NCI-H1092 (cell line): ENCODE results near the gene DOK1.

Source experiments
- DNase-seq: peaks from one replicate; lab custom pipeline; 2025; lab: John Stamatoyannopoulos, UW

Gene DOK1

DNA sequence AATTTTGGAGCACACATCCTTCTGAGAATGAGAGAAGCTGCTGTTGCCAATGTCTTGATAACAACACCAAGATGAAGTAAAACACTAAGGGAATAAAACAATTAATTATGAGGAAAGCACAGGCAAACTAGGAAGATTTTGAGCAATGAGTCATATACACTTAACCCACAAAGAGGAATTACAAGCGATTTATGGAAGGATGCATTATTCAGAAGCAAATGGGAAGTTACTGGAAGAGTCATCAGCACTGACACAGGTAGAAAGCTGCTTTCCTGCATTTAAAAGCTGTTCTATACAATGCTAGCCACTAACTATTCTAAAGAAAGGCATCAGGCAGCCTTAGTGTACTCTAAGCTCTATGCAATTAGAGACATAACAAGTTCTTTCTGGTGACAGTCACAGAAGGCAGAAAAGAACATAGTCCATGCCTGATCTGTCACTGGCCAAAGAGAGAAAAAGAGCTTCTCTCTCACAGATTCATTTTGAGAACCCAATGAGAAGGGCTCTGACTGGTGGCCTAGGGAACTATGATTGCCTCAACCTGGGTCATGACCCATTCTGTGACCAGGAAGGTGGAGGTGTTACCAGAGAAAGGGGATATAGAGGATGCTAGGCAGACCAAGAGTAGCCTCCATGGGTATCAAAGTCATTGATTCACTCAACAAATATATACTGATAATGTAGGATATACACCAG, 48.2 kb downstream of the DOK1 start:
- DNase-seq = no peak

DNA sequence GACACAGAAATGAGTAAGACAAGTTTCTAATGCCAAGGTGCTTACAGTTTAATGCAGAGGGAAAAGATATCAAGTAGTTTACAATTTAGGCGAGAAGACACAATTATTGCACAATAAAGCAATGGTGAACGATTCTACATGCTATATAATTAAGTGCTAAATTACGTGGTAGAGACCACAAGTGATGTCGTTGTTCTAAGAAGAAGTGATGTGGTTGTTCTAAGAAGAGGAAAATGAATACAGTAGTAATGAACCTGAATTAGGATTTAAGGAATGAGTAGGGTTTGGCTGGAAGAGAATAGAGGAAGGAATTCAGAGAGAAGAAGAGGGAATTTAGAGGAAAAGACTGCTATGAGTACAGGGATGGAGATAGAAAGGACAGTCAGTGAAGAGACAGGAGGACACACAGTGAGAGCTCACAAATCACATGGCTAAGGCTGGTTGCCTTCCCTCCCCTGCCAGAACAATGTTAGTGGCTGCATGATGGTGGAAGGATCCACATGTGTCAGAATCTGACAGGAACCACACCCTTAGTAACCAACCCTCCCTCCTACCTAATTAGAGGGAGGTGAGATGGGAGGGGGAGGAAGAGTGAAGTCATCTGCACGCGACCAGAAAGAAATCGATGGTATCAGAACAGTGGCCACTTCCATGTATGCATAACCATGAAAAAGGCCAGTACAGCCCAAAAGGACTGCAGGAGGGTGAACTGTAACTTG, 48.9 kb downstream of the DOK1 start:
- DNase-seq = no peak

DNA sequence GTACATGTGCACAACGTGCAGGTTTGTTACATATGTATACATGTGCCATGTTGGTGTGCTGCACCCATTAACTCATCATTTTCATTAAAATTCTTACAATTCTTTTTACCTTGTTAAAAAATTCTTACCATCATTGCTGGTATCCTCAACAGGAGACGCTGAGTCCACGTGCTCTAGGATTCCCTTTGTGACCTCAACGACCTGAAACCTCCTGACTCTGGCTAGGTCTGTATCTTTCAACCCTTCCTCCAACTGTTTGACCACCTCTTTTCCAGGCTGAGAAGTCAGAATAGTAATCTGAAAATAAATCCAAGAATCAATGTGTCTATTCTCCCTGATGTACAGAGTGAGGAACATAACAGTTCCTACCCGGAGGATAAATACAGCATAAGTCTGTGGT, 52.4 kb downstream of the DOK1 start:
- no peak for DNase-seq
